ENCODE results near the gene CRYBB3. TPM values are rescaled to one million over a fixed set of nuclear protein-coding genes. Genes with fewer than 3 reads are reported as not detected.
"Not testable (repeated sequence)": the region's sequence is repeated elsewhere in the genome, so short reads cannot be mapped to it uniquely, and the experiment has no call there.

CRYBB3 gene
- total RNA-seq, 1 donor from 2014 or later: 0.43 TPM

GRCh38 chr22:25177895-25178294 lies 21.8 kb upstream of the CRYBB3 start:
- no peak overlapping the region for H3K27ac Mint-ChIP-seq (ENCODE audit: unreplicated experiment)
- H3K36me3 Mint-ChIP-seq (ENCODE audit: low read depth, unreplicated experiment): peaks cover 38% of the 10 kb centered on the region
- H3K9me3 Mint-ChIP-seq (ENCODE audit: unreplicated experiment): peaks cover 9% of the 10 kb centered on the region

GRCh38 chr22:25178348-25178747 lies 21.3 kb upstream of the CRYBB3 start:
- H3K9me3 ChIP-seq (ENCODE audit: insufficient read depth, low read depth, low read length); H3K27me3 ChIP-seq (ENCODE audit: insufficient read depth, low read length); H3K4me1 ChIP-seq (ENCODE audit: insufficient read depth, low read length); H3K4me3 ChIP-seq (ENCODE audit: insufficient read depth, low read depth, low read length); H3K4me3 Mint-ChIP-seq (ENCODE audit: unreplicated experiment); DNase-seq (ENCODE audit: low read depth); H3K9ac ChIP-seq (ENCODE audit: low read length); H3K9me3 Mint-ChIP-seq (ENCODE audit: unreplicated experiment); H3K36me3 ChIP-seq (ENCODE audit: insufficient read depth, low read length); H3K4me2 ChIP-seq (ENCODE audit: low read length); H2AFZ ChIP-seq (ENCODE audit: low read depth, low read length); H3K4me1 Mint-ChIP-seq (ENCODE audit: low read depth, unreplicated experiment); H3K27me3 Mint-ChIP-seq (ENCODE audit: low read depth, unreplicated experiment); H3K27ac ChIP-seq (ENCODE audit: low read depth, low read length); FAIRE-seq; H4K20me1 ChIP-seq (ENCODE audit: insufficient read depth, low read length); H3K79me2 ChIP-seq (ENCODE audit: insufficient read depth, low read length); H3K27ac Mint-ChIP-seq (ENCODE audit: unreplicated experiment): not testable (repeated sequence)
- peaks cover 38% of the 10 kb centered on the region for H3K36me3 Mint-ChIP-seq (ENCODE audit: low read depth, unreplicated experiment)

More at GRCh38 chr22:25177895-25178294, 21.8 kb upstream of the CRYBB3 start:
- Histone ChIP-seq H3K36me3 (ENCODE audit: insufficient read depth, low read length) (no peaks in the 10 kb centered on the region), H3K4me2 (ENCODE audit: low read length) (no peak overlapping the region), H3K27ac (ENCODE audit: low read depth, low read length) (no peak overlapping the region), H3K4me3 (ENCODE audit: insufficient read depth, low read depth, low read length) (no peak overlapping the region), H3K79me2 (ENCODE audit: insufficient read depth, low read length) (no peaks in the 10 kb centered on the region), H3K9me3 (ENCODE audit: insufficient read depth, low read depth, low read length) (no peaks in the 10 kb centered on the region), H4K20me1 (ENCODE audit: insufficient read depth, low read length) (no peaks in the 10 kb centered on the region), H3K4me1 (ENCODE audit: insufficient read depth, low read length) (no peaks in the 10 kb centered on the region), H2AFZ (ENCODE audit: low read depth, low read length) (no peak overlapping the region), H3K9ac (ENCODE audit: low read length) (no peak overlapping the region), H3K27me3 (ENCODE audit: insufficient read depth, low read length) (no peaks in the 10 kb centered on the region)
- DNase-seq (ENCODE audit: low read depth): no peak
- no peak overlapping the region for H3K4me3 Mint-ChIP-seq (ENCODE audit: unreplicated experiment)
- peaks cover 7% of the 10 kb centered on the region for H3K4me1 Mint-ChIP-seq (ENCODE audit: low read depth, unreplicated experiment)
- H3K27me3 Mint-ChIP-seq (ENCODE audit: low read depth, unreplicated experiment): no peaks in the 10 kb centered on the region
- FAIRE-seq: no peak
- TF ChIP-seq, protein P1, sequence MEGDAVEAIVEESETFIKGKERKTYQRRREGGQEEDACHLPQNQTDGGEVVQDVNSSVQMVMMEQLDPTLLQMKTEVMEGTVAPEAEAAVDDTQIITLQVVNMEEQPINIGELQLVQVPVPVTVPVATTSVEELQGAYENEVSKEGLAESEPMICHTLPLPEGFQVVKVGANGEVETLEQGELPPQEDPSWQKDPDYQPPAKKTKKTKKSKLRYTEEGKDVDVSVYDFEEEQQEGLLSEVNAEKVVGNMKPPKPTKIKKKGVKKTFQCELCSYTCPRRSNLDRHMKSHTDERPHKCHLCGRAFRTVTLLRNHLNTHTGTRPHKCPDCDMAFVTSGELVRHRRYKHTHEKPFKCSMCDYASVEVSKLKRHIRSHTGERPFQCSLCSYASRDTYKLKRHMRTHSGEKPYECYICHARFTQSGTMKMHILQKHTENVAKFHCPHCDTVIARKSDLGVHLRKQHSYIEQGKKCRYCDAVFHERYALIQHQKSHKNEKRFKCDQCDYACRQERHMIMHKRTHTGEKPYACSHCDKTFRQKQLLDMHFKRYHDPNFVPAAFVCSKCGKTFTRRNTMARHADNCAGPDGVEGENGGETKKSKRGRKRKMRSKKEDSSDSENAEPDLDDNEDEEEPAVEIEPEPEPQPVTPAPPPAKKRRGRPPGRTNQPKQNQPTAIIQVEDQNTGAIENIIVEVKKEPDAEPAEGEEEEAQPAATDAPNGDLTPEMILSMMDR (IDR thresholded peaks at IDR 0.05; ENCODE audit: insufficient read depth, low read depth, low read length): no peak
- TF ChIP-seq EZH2 (IDR thresholded peaks at IDR 0.05; ENCODE audit: insufficient read depth, low read length): no peak

GRCh38 chr22:25178869-25179631 lies 20.6 kb upstream of the CRYBB3 start:
- H3K4me1 Mint-ChIP-seq (ENCODE audit: low read depth, unreplicated experiment); H3K27me3 Mint-ChIP-seq (ENCODE audit: low read depth, unreplicated experiment); H2AFZ ChIP-seq (ENCODE audit: low read depth, low read length); H3K79me2 ChIP-seq (ENCODE audit: insufficient read depth, low read length); H3K4me3 Mint-ChIP-seq (ENCODE audit: unreplicated experiment); H3K4me3 ChIP-seq (ENCODE audit: insufficient read depth, low read depth, low read length); H3K27ac Mint-ChIP-seq (ENCODE audit: unreplicated experiment); H3K27ac ChIP-seq (ENCODE audit: low read depth, low read length); FAIRE-seq; DNase-seq (ENCODE audit: low read depth); H3K9me3 Mint-ChIP-seq (ENCODE audit: unreplicated experiment); H3K9me3 ChIP-seq (ENCODE audit: insufficient read depth, low read depth, low read length); H3K9ac ChIP-seq (ENCODE audit: low read length); H4K20me1 ChIP-seq (ENCODE audit: insufficient read depth, low read length); H3K27me3 ChIP-seq (ENCODE audit: insufficient read depth, low read length); H3K36me3 ChIP-seq (ENCODE audit: insufficient read depth, low read length); H3K4me2 ChIP-seq (ENCODE audit: low read length); H3K4me1 ChIP-seq (ENCODE audit: insufficient read depth, low read length): not testable (repeated sequence)
- peaks cover 40% of the 10 kb centered on the region for H3K36me3 Mint-ChIP-seq (ENCODE audit: low read depth, unreplicated experiment)

Measured in astrocyte (in vitro differentiated cells and primary cell).